MCF 10A (cell line): ENCODE measurements around the gene NRIP1. TPM values are rescaled to one million over a fixed set of nuclear protein-coding genes. Genes with fewer than 3 reads are reported as not detected.

Experiments
- BruUV-seq: library from RNA; stranded (reverse); fragments of 400-500 nt; replicated peaks from 2 replicates; lab custom pipeline; 2021; lab: Mats Ljungman, UMichigan
- CTCF ChIA-PET: fragments of 300-600 bp; sonication (Branson Sonifier 250); formaldehyde crosslinking; extraction: SDS; loops from one replicate; lab custom pipeline; 2021; ENCODE audit warnings: antibody characterized with exemption, inconsistent platforms; lab: Yijun Ruan, JAX
- POLR2A ChIA-PET: fragments of 300-600, 350-650 bp; sonication (Branson Sonifier 250); formaldehyde crosslinking; extraction: SDS; loops from one replicate; lab custom pipeline; 2020; ENCODE audit warnings: antibody characterized with exemption, inconsistent platforms; lab: Yijun Ruan, JAX
- DNase-seq: peaks from one replicate; pipeline ENCODE4 v3.0.0-alpha.2; 2018; ENCODE audit not compliant: unreplicated experiment
- H3K27ac Mint-ChIP-seq: one replicate; pipeline ENCODE4 v1.8.0; 2022; ENCODE audit warnings: mild to moderate bottlenecking, low read depth, mixed read lengths; ENCODE audit not compliant: unreplicated experiment
- H3K27me3 Mint-ChIP-seq: one replicate; pipeline ENCODE4 v1.8.0; 2022; ENCODE audit warnings: mixed read lengths; ENCODE audit not compliant: insufficient read depth, unreplicated experiment
- H3K36me3 Mint-ChIP-seq: one replicate; pipeline ENCODE4 v1.8.0; 2022; ENCODE audit warnings: mild to moderate bottlenecking, moderate library complexity, mixed read lengths; ENCODE audit not compliant: insufficient read depth, unreplicated experiment
- H3K4me1 Mint-ChIP-seq: one replicate; pipeline ENCODE4 v1.8.0; 2022; ENCODE audit warnings: mixed read lengths; ENCODE audit not compliant: insufficient read depth, unreplicated experiment
- H3K4me3 Mint-ChIP-seq: one replicate; pipeline ENCODE4 v1.8.0; 2022; ENCODE audit warnings: mild to moderate bottlenecking, moderate library complexity, mixed read lengths; ENCODE audit not compliant: unreplicated experiment
- H3K9me3 Mint-ChIP-seq: one replicate; pipeline ENCODE4 v1.8.0; 2022; ENCODE audit warnings: mixed read lengths; ENCODE audit not compliant: unreplicated experiment
- intact Hi-C: fragments of 100-400 bp; cut with micrococcal nuclease; formaldehyde crosslinking; loops from 2 replicates; pipeline ENCODE4 v1.14.1; 2022
- total RNA-seq: library from RNA; stranded (reverse); gene quantifications from 2 replicates; pipeline ENCODE4 v1.2.3, GENCODE V29; 2022
- TF ChIP-seq, protein P1 (sequence below): fragments of 200-600 bp; IDR thresholded peaks from one replicate; pipeline ENCODE4 v1.8.0; 2022; ENCODE audit warnings: antibody characterized with exemption, mild to moderate bottlenecking; ENCODE audit not compliant: unreplicated experiment

Gene NRIP1
- total RNA-seq, 1 experiment from 2014 or later, result 31.4 TPM

DNA sequence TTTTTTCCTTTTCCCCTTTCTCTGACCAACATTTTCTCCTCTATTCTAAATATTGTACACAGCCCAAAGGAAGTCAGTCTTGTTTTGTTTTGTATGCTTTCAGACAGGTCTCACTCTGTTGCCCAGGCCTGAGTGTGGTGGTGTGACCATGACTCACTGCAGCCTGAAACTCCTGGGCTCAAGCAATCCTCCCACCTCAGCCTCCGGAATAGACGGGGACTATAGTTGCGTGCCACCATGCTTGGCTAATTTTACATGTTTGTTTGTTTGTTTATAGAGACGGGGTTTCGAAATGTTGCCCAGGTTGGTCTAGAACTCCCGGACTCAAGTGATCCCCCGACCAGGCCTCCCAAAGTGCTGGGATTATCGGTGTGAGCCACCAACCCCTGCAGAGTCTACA is 72.8 kb downstream of the NRIP1 start:
- peak; percentile 14 for DNase-seq
- Mint-ChIP-seq H3K4me3 (no peak overlapping the region), H3K27me3 (no peaks in the 10 kb centered on the region), H3K36me3 (no peaks in the 10 kb centered on the region), H3K4me1 (peaks cover 32% of the 10 kb centered on the region), H3K9me3 (no peaks in the 10 kb centered on the region), H3K27ac (no peak overlapping the region)
- CTCF ChIA-PET, result no interaction called here
- intact Hi-C loops, result no loop called here
- no TSS peak for BruUV-seq
- TF ChIP-seq, protein P1, sequence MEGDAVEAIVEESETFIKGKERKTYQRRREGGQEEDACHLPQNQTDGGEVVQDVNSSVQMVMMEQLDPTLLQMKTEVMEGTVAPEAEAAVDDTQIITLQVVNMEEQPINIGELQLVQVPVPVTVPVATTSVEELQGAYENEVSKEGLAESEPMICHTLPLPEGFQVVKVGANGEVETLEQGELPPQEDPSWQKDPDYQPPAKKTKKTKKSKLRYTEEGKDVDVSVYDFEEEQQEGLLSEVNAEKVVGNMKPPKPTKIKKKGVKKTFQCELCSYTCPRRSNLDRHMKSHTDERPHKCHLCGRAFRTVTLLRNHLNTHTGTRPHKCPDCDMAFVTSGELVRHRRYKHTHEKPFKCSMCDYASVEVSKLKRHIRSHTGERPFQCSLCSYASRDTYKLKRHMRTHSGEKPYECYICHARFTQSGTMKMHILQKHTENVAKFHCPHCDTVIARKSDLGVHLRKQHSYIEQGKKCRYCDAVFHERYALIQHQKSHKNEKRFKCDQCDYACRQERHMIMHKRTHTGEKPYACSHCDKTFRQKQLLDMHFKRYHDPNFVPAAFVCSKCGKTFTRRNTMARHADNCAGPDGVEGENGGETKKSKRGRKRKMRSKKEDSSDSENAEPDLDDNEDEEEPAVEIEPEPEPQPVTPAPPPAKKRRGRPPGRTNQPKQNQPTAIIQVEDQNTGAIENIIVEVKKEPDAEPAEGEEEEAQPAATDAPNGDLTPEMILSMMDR, result no peak
- POLR2A ChIA-PET, result interaction anchor here (0.6 kb wide), 1 partner anchor 449 kb away, joined by 3 read pairs; no protein-coding TSS in a partner anchor

DNA sequence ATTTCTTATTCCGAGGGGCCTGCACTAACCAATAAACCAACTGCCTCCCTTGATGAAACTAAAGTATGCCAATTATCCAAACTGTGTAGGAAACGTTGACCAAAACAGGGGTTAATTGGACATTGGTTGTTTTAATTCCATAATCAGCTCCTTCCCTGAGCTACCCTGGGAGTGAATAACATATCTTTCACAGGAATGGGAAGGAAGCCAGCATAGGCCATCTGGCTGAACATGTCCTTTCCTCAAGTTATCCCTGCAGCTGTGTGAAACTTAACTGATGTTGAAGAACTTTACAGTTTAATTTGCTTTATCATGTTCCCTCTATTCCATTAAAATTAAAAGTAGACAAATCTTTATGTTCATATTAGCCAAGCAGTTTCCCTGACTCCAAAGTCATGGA is 75.4 kb downstream of the NRIP1 start:
- Mint-ChIP-seq H3K27ac (no peak overlapping the region), H3K36me3 (no peaks in the 10 kb centered on the region), H3K9me3 (no peaks in the 10 kb centered on the region), H3K4me1 (peaks cover 13% of the 10 kb centered on the region), H3K27me3 (no peaks in the 10 kb centered on the region), H3K4me3 (no peak overlapping the region)
- ChIA-PET CTCF (no interaction called here), POLR2A (interaction anchor here (0.6 to 1.4 kb wide), 3 partner anchors 9 to 196 kb away, joined by 3 to 4 read pairs (median 3); no protein-coding TSS in a partner anchor)
- no peak for DNase-seq
- BruUV-seq, result no TSS peak
- TF ChIP-seq, protein P1, result no peak
- intact Hi-C loops, result no loop called here

DNA sequence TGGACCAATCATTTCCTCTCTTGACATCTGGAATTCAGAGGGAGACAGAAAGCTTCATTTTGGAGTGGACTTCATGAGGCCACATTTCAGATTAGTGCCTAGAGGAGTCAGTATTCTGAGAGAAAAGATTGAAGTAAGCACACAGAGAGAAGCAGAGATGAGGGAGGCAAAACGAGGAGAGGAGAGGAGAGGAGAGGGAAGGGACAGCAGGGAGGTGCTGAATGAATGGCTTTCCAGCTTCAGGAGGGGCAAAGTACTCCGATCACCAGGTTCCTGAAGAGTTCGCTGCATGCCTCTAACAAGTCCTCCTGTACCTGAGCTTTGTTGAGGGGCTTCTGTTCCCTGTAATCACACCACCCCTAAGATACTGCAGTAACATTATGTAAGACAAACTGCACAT is 76.0 kb downstream of the NRIP1 start:
- CTCF ChIA-PET, result interaction anchor here (1.0 kb wide), 1 partner anchor 19 kb away, joined by 3 read pairs; no protein-coding TSS in a partner anchor
- H3K27ac Mint-ChIP-seq, result no peak overlapping the region

DNA sequence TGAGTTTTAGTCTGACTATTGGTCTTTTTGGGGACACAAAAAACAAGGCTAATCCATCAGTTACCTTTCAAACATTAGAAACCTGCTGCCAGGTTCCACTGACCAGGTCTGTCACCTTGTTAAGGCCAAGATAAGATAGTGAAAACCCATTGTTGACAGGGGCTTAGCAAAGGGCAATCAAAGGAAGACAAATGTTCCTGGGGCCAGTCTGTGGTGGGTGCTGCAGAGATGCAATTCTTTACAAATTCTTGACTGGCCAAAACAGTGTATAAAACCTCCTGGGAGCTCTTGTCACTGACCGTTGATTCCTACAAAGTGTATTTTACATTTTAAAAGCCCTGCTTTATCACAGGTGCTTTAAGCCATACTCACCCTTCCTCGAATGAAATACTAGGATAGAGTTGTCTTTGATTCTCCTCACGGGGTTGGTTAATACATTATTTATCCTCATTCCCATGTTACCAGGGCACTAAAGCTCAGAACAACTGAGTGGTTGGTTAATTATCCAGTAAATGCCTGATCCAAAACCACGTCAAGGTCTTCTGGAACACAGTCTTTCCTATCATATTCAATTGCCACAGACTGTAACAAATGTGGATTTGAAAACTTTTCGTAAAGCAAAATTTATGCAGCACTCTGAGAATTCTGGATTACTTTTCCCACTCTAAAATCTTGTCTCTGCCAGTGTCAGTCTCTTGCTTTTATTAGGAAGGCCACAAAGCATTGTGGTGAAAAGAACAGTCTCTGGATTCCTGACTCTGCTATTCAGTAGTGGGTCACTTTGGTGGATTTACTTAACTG is 77.2 kb downstream of the NRIP1 start:
- H3K4me1 Mint-ChIP-seq, result peaks cover 19% of the 10 kb centered on the region
- POLR2A ChIA-PET, result no interaction called here
- no TSS peak for BruUV-seq
- intact Hi-C loops, result no loop called here
- CTCF ChIA-PET, result interaction anchor here (0.9 to 1.0 kb wide), 2 partner anchors 18 to 37 kb away, joined by 3 read pairs; no protein-coding TSS in a partner anchor
- no peak for DNase-seq
- no peaks in the 10 kb centered on the region for H3K9me3 Mint-ChIP-seq
- peaks cover 7% of the 10 kb centered on the region for H3K36me3 Mint-ChIP-seq
- no peaks in the 10 kb centered on the region for H3K27me3 Mint-ChIP-seq
- TF ChIP-seq, protein P1, result no peak
- H3K4me3 Mint-ChIP-seq, result no peak overlapping the region
- no peak overlapping the region for H3K27ac Mint-ChIP-seq

More for the DNA sequence above, 76.0 kb downstream of the NRIP1 start:
- H3K4me1 Mint-ChIP-seq, result peaks cover 13% of the 10 kb centered on the region
- BruUV-seq, result no TSS peak
- no peaks in the 10 kb centered on the region for H3K27me3 Mint-ChIP-seq
- no peaks in the 10 kb centered on the region for H3K9me3 Mint-ChIP-seq
- no peak overlapping the region for H3K4me3 Mint-ChIP-seq
- no peak for DNase-seq
- peaks cover 6% of the 10 kb centered on the region for H3K36me3 Mint-ChIP-seq
- TF ChIP-seq, protein P1, result no peak
- intact Hi-C loops, result no loop called here
- POLR2A ChIA-PET, result interaction anchor here (0.9 to 1.4 kb wide), 3 partner anchors 8 to 29 kb away, joined by 3 to 4 read pairs (median 3); no protein-coding TSS in a partner anchor
